Endothelial cell of umbilical vein (primary cell): Measurements from ENCODE around the gene B3GALT5. TPM values are rescaled to one million over a fixed set of nuclear protein-coding genes. Genes with fewer than 3 reads are reported as not detected.

Source experiments
- Bru-seq: library from RNA; stranded (reverse); fragments of 400-500 nt; gene quantifications from one replicate; lab custom pipeline; 2021; lab: Mats Ljungman, UMichigan
- BruChase-seq, 2 experiments: library from RNA; stranded (reverse); fragments of 400-500 nt; gene quantifications; one replicate each; lab custom pipeline; 2021; lab: Mats Ljungman, UMichigan
- BruUV-seq: library from RNA; stranded (reverse); fragments of 400-500 nt; replicated peaks from 2 replicates; lab custom pipeline; 2021; lab: Mats Ljungman, UMichigan
- CTCF ChIA-PET: fragments of 300-600, 350-600 bp; sonication (Branson Sonifier 250); formaldehyde crosslinking; loops from one replicate; lab custom pipeline; 2021; ENCODE audit warnings: antibody characterized with exemption, inconsistent platforms; lab: Charles Lee
- POLR2A ChIA-PET: fragments of 300-600, 350-600 bp; sonication (Branson Sonifier 250); formaldehyde crosslinking; loops from one replicate; lab custom pipeline; 2021; ENCODE audit warnings: antibody characterized with exemption, inconsistent platforms; lab: Charles Lee
- DNase-seq: peaks from one replicate; pipeline ENCODE4 v3.0.0-alpha.2; 2011; ENCODE audit warnings: low read depth, low spot score
- FAIRE-seq: peaks from 2 replicates; lab custom pipeline; 2011; peaks lifted over from hg19 to GRCh38; lab: Jason Lieb, UNC
- H2AFZ ChIP-seq: 2 replicates; pipeline ENCODE4 v1.6.0; 2012; ENCODE audit warnings: low read depth, low read length, control low read depth, inconsistent platforms
- H3K27ac ChIP-seq: 2 replicates; pipeline ENCODE4 v1.5.1; 2011; ENCODE audit warnings: low read depth, mild to moderate bottlenecking, control low read depth, low read length, moderate library complexity; ENCODE audit not compliant: insufficient read depth
- H3K27me3 ChIP-seq, 2 experiments: 2 replicates each; pipeline versions ENCODE4 v1.6.0 to v1.6.1; 2011; ENCODE audit warnings: low read length in 2 of 2, mixed read lengths in 1 of 2; ENCODE audit not compliant: control insufficient read depth in 2 of 2, insufficient read depth in 2 of 2
- H3K36me3 ChIP-seq, 2 experiments: 2 replicates in 1 of 2; 3 replicates in 1 of 2; pipeline ENCODE4 v1.5.1; 2011; ENCODE audit warnings: low read length in 2 of 2, mild to moderate bottlenecking in 1 of 2, moderate library complexity in 1 of 2; ENCODE audit not compliant: control insufficient read depth in 2 of 2, insufficient read depth in 2 of 2; ENCODE audit errors: extremely low read depth in 1 of 2
- H3K4me1 ChIP-seq: 3 replicates; pipeline ENCODE4 v1.5.1; 2011; ENCODE audit warnings: mild to moderate bottlenecking, low read length; ENCODE audit not compliant: control insufficient read depth, insufficient read depth; ENCODE audit errors: extremely low read depth
- H3K4me2 ChIP-seq: 2 replicates; pipeline ENCODE4 v1.6.1; 2011; ENCODE audit warnings: low read length, control low read depth, mixed read lengths; ENCODE audit not compliant: insufficient read depth
- H3K4me3 ChIP-seq, 3 experiments: fragments of 200-600 bp in 1 of 3; sonication (generic), shearing (Covaris generic) in 1 of 3; replicated peaks in 1 of 3; 2 replicates each; pipeline ENCODE4 v1.5.1; 2011 to 2016; ENCODE audit warnings: control low read depth in 3 of 3, low read length in 3 of 3, mild to moderate bottlenecking in 2 of 3, inconsistent platforms in 1 of 3, low read depth in 1 of 3, moderate library complexity in 1 of 3; ENCODE audit not compliant: insufficient read depth in 1 of 3
- H3K79me2 ChIP-seq: 2 replicates; pipeline ENCODE4 v1.6.0; 2012; ENCODE audit warnings: low read length, inconsistent platforms; ENCODE audit not compliant: control insufficient read depth, insufficient read depth
- H3K9ac ChIP-seq: replicated peaks from 2 replicates; pipeline ENCODE3; 2011; ENCODE audit warnings: low read length, control low read depth; ENCODE audit not compliant: insufficient read depth; ENCODE audit errors: extremely low read depth
- H3K9me1 ChIP-seq: replicated peaks from 3 replicates; pipeline ENCODE4 v1.6.0; 2011; ENCODE audit warnings: mild to moderate bottlenecking, low read length; ENCODE audit not compliant: control insufficient read depth, insufficient read depth; ENCODE audit errors: extremely low read depth
- H3K9me3 ChIP-seq: replicated peaks from 2 replicates; pipeline ENCODE4 v1.5.1; 2012; ENCODE audit warnings: low read length, inconsistent platforms; ENCODE audit not compliant: control insufficient read depth, insufficient read depth
- H4K20me1 ChIP-seq: replicated peaks from 2 replicates; pipeline ENCODE3; 2011; ENCODE audit warnings: mild to moderate bottlenecking, low read length; ENCODE audit not compliant: control insufficient read depth, insufficient read depth; ENCODE audit errors: extremely low read depth
- EZH2 ChIP-seq: IDR thresholded peaks from 2 replicates; pipeline ENCODE4 v1.6.1; 2012; ENCODE audit warnings: borderline replicate concordance, low read depth, mild to moderate bottlenecking, moderate library complexity, low read length, inconsistent platforms; ENCODE audit not compliant: severe bottlenecking
- FOS ChIP-seq: IDR thresholded peaks from 2 replicates; pipeline ENCODE4 v1.6.1; 2011; ENCODE audit warnings: mild to moderate bottlenecking, low read length, moderate library complexity, borderline replicate concordance; ENCODE audit not compliant: insufficient read depth
- GATA2 ChIP-seq: IDR thresholded peaks from 2 replicates; pipeline ENCODE4 v1.7.0; 2011; ENCODE audit warnings: low read depth, mild to moderate bottlenecking, moderate library complexity, mixed read lengths, low read length; ENCODE audit not compliant: insufficient read length, insufficient read depth
- JUN ChIP-seq: IDR thresholded peaks from 2 replicates; pipeline ENCODE4 v1.6.1; 2011; ENCODE audit warnings: borderline replicate concordance, low read depth; ENCODE audit not compliant: insufficient read length, insufficient read depth
- MYC ChIP-seq: IDR thresholded peaks from one replicate; pipeline ENCODE4 v1.6.1; 2011; ENCODE audit warnings: mild to moderate bottlenecking, low read depth, low read length
- POLR2A ChIP-seq: IDR thresholded peaks from 2 replicates; pipeline ENCODE4 v1.6.1; 2012; ENCODE audit warnings: low read depth, mild to moderate bottlenecking, control low read depth, low read length
- POLR2AphosphoS5 ChIP-seq: IDR thresholded peaks from 2 replicates; pipeline ENCODE4 v1.6.1; 2012; ENCODE audit warnings: low read depth, mild to moderate bottlenecking, control low read depth, low read length, moderate library complexity; ENCODE audit not compliant: insufficient read depth
- dilution Hi-C: fragments of 300-500 bp; cut with MboI; formaldehyde crosslinking; loops from one replicate; pipeline ENCODE4 v1.15.0; 2019; ENCODE audit warnings: low sequenced_read_pairs; ENCODE audit not compliant: extremely low pct_ligation_motif_present
- intact Hi-C: fragments of 100-400 bp; cut with micrococcal nuclease; formaldehyde crosslinking; loops from one replicate; pipeline ENCODE4 v1.10.0; 2022
- long read RNA-seq: library from polyadenylated mRNA; stranded (forward); transcript quantifications from one replicate; pipeline ENCODE4 v2.0.0, GENCODE V29; 2021
- polyA minus RNA-seq, 3 experiments: library from RNA; depleted of rRNA, polyadenylated mRNA; stranded (reverse); fragments of >200 nt; gene quantifications; 1 replicate in 1 of 3; 2 replicates in 2 of 3; pipeline ENCODE4 v1.2.3, GENCODE V29; 2011
- polyA plus RNA-seq, 4 experiments: library from polyadenylated mRNA; depleted of rRNA in 3 of 4; stranded (reverse) in 3 of 4; unstranded in 1 of 4; fragments of >200 nt; gene quantifications; 2 replicates each; pipeline versions ENCODE4 v1.2.1 to v1.2.3, GENCODE V29; 2011 to 2012; ENCODE audit warnings: missing spikeins in 1 of 4
- total RNA-seq: library from RNA; stranded (reverse); gene quantifications from 2 replicates; pipeline ENCODE4 v1.2.3, GENCODE V29; 2021
- TF ChIP-seq, protein P1 (sequence below): IDR thresholded peaks from 2 replicates; pipeline ENCODE4 v1.6.1; 2011; ENCODE audit not compliant: insufficient read depth, insufficient read length
- TF ChIP-seq, protein P2 (sequence below), 2 donors: IDR thresholded peaks; 1 replicate in 1 of 2; 2 replicates in 1 of 2; pipeline ENCODE4 v1.5.1; 2011; ENCODE audit warnings: low read length in 2 of 2, mild to moderate bottlenecking in 2 of 2, moderate library complexity in 2 of 2, control low read depth in 1 of 2, inconsistent platforms in 1 of 2, low read depth in 1 of 2; ENCODE audit not compliant: insufficient read depth in 1 of 2; ENCODE audit errors: extremely low read depth in 1 of 2

The B3GALT5 gene, protein sequence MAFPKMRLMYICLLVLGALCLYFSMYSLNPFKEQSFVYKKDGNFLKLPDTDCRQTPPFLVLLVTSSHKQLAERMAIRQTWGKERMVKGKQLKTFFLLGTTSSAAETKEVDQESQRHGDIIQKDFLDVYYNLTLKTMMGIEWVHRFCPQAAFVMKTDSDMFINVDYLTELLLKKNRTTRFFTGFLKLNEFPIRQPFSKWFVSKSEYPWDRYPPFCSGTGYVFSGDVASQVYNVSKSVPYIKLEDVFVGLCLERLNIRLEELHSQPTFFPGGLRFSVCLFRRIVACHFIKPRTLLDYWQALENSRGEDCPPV
- total RNA-seq: not detected in 2 replicates
- polyA plus RNA-seq: 0.03 and 0.04 TPM in 2 replicates
- polyA plus RNA-seq (2011; cell fraction: cytosol; rRNA removed): 0.01 TPM in 1 of 2 replicates, not detected in the other
- 0.04 TPM in 2 replicates for polyA plus RNA-seq (2011; cell fraction: nucleus; rRNA removed)
- polyA plus RNA-seq (2012): 0.01 TPM in 1 of 2 replicates, not detected in the other
- polyA minus RNA-seq: 0.19 and 0.36 TPM in 2 replicates
- not detected for polyA minus RNA-seq (2011; cell fraction: cytosol; rRNA and poly(A)+ RNA removed)
- 0.19 TPM in 1 of 2 replicates, not detected in the other for polyA minus RNA-seq (2011; cell fraction: nucleus; rRNA and poly(A)+ RNA removed)
- percentile 2 among the genes with signal in this experiment for Bru-seq, nascent RNA
- percentile 5 among the genes with signal in this experiment for BruChase-seq, experiment 1, labeled RNA remaining after a 6-hour chase
- BruChase-seq, experiment 2, labeled RNA remaining after a 2-hour chase: percentile 3 among the genes with signal in this experiment
- long read RNA-seq: 0 reads

DNA sequence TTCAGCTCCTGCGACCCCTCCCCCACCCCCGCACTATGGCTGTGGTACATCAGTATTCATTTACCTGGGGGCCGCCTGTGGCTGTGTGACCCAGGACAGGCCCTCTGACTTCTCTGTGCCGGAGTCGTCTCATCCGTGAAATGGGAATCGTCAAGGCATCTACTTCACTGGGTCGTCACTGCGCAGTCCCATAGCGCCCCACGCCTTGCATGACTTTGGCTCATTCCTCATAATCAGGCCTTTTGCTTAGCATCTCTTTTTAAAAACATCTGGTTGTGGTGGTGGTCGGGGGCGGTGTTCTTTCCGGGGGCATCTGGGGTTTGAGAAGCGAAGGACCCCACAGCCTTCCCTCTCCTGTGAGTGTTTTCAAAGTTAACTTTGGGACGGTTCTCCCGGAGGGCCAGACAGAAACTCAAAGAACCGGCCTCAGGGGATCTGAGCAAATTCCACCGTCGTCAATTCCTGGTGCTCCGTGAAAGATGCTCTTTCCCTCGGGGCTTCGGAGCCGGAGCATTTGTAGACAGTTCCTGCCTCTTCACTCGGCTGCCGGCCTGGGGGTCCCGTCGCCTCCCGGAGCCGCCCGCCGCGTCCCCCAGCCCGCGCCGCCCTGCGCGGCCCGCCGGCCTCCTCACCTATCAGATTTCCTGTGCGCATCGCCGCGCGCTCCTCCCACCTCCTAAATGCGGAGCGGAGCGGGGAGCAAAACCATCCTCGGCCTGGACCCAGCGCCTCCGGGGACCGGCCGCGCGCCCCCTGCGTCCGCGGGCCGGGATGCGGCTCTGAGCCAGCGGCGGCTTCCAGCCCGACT is at the start of gene B3GALT5:
Gene B3GALT5, plus strand, starts transcription at position 708 of the 808 bp plus-strand sequence. CDS start 47,620 bp downstream, outside the sequence.
- TF ChIP-seq, protein P1, sequence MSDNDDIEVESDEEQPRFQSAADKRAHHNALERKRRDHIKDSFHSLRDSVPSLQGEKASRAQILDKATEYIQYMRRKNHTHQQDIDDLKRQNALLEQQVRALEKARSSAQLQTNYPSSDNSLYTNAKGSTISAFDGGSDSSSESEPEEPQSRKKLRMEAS: no peak
- no peak for TF ChIP-seq GATA2
- no peak for TF ChIP-seq POLR2A
- no peak for TF ChIP-seq POLR2AphosphoS5
- no peak for TF ChIP-seq FOS
- TF ChIP-seq EZH2: peak; percentile 85
- TF ChIP-seq, protein P2, sequence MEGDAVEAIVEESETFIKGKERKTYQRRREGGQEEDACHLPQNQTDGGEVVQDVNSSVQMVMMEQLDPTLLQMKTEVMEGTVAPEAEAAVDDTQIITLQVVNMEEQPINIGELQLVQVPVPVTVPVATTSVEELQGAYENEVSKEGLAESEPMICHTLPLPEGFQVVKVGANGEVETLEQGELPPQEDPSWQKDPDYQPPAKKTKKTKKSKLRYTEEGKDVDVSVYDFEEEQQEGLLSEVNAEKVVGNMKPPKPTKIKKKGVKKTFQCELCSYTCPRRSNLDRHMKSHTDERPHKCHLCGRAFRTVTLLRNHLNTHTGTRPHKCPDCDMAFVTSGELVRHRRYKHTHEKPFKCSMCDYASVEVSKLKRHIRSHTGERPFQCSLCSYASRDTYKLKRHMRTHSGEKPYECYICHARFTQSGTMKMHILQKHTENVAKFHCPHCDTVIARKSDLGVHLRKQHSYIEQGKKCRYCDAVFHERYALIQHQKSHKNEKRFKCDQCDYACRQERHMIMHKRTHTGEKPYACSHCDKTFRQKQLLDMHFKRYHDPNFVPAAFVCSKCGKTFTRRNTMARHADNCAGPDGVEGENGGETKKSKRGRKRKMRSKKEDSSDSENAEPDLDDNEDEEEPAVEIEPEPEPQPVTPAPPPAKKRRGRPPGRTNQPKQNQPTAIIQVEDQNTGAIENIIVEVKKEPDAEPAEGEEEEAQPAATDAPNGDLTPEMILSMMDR (IDR thresholded peaks at IDR 0.05; ENCODE audit: extremely low read depth in 1 of 2, insufficient read depth in 1 of 2, low read depth in 1 of 2, low read length in 2 of 2): no peak
- no peak for TF ChIP-seq MYC
- no peak for TF ChIP-seq JUN
- Histone ChIP-seq H2AFZ (no peak within 1 kb of the TSS), H3K9ac (no peak within 1 kb of the TSS), H3K79me2 (no peaks in the 10 kb centered on the region), H3K27ac (no peak within 1 kb of the TSS), H3K36me3 (no peaks in the 10 kb centered on the region), H3K9me1 (no peaks in the 10 kb centered on the region), H3K4me2 (no peak within 1 kb of the TSS), H3K4me3 (no peak within 1 kb of the TSS), H3K27me3 (peaks cover 19 to 28% of the 10 kb centered on the region in 2 experiments), H3K9me3 (no peaks in the 10 kb centered on the region), H3K4me1 (no peaks in the 10 kb centered on the region), H4K20me1 (no peaks in the 10 kb centered on the region)
- BruUV-seq: no TSS peak
- DNase-seq (no peak), FAIRE-seq (no peak)
- CTCF ChIA-PET: interaction anchor here (1.2 kb wide), 1 partner anchor 14 kb away, joined by 3 read pairs; no protein-coding TSS in a partner anchor
- intact Hi-C loops (no loop called here), dilution Hi-C loops (no loop called here)
- POLR2A ChIA-PET: no interaction called here
